Hematopoietic multipotent progenitor cell treated with erythropoietin and hydrocortisone succinate and interleukin-3 and kit ligand, for 8 days (in vitro differentiated cells): ENCODE measurements around the gene IGDCC3.

ENCODE experiments used
- DNase-seq: peaks from one replicate; pipeline ENCODE4 v3.0.0-alpha.2; 2015

The IGDCC3 gene

DNA sequence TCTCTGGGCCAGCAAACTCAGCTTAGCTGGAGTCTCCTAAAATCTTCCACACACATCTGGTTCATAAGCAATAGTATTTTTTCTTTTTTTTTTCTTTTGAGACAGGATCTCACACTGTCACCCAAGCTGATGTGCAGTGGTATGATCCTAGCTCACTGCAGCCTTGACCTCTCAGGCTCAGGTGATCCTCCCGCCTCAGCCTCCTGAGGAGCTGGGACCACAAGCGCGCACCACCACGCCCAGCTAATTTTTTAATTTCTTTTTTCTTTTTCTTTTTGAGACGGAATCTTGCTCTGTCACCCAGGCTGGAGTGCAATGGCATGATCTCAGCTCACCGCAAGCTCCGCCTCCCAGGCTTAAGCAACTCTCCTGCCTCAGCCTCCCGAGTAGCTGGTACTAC, 39.0 kb downstream of the IGDCC3 start:
- DNase-seq: no peak

- no peak for DNase-seq
Measured at GRCh38 chr15:65338366-65338765, 39.4 kb downstream of the IGDCC3 start.

DNA sequence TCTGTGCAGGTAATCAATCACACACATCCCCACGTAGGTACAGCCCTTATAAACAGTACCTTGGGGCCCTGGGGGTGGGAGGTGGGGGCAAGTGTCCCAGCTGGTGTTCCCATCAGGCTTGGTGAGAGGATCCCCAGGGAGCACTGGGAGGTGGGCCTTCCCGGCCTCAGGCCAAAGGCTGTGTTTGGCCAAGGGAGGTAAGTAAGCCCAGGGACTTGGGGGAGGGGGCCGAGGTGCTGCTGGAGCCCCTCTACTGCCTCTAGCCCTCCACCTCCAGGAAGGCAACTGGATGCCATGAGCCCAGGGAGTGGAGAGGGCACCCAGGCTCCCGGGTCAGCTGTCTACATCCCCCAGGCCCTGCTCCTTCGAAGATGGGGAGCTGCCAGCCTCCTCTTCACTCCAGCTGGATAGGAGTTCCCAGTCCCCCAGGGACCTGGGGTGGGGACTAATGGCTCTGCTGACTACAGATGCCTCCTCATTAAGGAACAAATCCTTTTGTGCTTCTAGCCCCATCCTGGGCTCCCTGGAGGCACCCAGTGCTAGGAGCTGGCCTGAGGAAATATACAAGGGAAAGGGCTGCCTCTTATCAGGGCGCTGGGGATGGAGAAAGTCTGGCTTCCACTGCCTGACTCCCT, 40.2 kb downstream of the IGDCC3 start:
- DNase-seq: no peak

DNA sequence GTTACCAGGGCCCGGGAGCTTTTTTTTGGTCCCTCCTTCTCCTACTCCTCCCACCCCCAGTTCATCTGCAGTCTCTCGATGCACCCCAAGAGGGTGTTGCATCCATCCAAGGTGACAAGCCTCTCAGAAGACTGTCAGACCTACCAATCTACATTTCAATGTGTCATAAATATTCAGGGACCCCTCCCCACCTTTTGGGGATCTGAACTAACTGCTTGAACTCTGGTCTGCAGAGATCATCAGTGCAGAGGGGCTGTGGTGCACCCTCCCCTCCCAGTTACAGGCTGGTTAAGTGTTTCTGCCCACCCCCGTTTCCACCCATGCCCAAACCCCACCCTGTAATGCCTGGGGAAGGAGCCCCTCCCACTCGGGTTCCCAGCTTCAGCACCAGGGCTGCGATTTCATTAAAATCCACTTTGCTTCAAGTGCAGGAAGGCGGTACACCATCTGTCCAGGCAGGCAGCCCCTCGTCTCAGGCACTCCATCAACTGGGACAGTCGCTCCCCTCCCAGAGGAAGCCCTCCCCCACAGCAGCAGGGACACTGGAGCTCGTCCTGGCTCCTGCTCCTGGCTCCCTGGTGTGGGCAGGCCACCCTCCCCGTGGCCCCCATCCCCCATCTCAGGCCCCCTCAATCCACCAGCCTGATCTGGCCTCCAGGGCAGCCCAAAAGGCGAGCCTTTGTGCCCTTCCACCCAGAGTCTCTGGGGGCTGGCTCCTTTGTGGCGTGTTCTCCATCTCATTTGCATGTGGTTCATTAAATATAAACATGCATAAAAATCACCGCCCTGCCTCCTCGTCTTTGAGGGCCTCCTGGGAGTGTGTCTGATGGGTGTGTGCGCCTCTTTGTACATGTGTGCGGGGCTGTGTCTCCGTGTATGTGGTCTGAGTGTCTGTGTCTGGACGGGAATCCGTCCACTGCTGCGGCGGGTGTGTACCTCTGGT, 41.0 kb downstream of the IGDCC3 start:
- DNase-seq: no peak

DNA sequence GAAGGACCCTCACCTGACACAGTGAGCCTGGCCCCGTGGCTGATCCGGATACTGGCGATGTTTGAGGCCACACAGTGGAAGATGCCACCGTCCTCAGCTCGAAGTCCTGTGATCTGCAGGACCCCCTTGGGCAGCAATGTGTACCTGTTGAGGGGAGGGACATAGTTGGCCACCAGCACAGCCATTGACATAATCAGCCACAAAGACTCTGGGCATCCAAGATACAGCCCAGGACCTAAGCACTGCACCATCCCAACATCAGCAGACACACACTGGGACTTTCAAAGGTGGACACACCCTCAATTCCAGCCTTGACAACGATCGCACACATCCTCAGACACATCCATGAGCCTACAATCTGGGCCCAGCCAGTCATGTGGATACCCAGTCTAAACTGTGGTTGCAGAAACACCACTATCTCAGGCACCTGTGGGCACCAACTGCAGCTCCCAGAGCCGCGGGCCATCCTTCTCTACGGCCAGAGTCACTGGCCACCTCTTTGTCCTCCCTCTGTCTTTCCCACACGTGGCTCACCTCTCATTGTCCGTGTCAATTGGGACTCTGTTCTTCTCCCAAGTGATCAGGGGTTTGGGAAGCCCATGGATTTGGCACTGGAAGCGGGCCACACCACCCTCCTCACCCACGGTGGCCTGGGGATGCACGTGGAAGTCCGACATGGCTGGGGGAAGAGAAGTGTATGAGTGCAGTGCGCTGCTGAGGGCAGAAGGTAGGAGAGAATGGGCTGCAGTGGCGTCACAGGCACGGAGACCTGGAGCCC, 42.3 kb downstream of the IGDCC3 start:
- no peak for DNase-seq

DNA sequence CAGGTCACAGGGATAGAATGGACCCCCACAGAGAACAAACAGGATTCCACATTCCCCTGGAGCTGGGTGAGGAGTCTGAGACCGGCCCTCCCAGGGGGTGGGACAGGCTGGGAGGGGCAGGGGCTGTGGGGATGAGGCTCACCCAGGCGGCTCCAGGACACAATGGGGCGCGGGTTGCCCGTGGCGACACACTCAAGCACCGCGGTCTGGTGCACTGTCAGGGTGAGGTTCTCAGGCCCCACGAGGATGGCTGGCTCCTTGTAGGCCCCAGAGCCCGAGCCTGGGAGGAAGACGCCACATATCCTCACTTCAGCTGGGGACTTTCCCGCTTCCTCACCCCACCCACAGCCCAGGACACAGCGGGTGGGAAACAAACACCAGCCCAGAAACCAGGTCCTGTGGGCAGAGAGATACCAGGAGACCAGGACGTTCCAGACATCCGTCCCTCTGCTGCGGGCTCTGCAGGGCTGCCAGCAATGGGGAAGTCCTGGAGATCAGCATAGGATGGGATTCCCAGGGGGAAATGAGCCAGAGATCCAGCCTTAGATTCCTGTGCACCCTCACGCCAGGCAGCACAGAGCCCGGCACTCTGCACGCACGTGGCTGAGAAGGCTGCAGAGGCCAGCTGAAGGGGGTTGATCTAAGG, 43.1 kb downstream of the IGDCC3 start:
- DNase-seq: no peak

DNA sequence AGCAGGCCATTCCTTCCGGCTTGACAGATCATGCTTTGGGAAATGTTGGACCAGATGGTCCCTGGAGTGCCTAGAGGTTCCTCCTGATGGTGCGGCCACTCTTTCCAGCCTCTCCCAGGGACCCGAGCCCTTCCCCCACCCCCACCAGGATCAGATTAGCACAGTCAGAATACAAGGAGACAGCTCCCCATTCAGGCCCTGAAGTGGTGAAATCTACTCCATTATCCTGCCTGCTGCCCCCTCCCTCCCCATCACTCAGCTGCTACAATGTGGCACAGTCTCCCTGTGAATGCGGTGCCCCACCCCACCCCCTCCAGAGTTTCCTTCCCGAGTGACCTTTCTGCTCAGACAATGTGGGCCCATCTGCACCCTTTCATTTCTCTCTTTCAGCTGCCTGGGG, 43.9 kb downstream of the IGDCC3 start:
- no peak for DNase-seq

- DNase-seq: no peak
Measured at GRCh38 chr15:65333148-65333820, 44.5 kb downstream of the IGDCC3 start.

DNA sequence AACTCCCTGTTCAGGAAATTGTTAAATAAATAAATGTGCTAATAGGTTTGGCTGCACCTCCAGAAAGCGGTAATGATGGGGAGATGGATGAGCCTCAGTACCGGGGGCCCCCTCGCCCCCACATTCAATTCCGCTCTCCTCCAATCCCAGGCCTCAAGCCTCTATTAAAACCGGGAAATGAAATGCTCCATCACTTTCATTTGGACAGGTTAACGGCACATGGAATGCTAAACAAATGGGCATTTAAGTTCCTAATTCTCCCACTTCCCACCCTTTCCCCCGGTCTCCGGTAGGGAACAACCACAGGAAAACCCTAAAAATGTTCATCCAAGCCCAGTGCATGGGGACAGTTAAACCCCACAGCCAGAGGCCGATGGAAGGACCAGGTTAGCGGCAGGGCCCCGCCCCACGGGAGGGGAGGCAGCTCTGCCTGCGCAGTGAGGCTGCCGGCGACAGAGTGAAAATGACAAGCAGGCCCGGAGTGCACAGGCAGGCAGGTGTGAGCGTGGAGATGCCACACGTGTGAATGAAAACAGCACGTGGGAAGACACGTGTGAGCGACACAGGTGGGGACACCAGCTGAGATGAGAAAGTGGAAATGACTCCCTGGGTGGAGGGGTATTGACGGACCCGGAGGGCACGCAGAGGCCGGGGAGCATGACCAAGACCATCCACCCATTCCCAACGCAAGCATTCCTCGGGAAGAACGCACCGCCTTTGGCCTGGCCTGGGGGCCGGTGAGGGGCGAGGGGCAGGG, 45.2 kb downstream of the IGDCC3 start:
- no peak for DNase-seq

- DNase-seq: no peak
Measured at GRCh38 chr15:65331811-65332210, 46.0 kb downstream of the IGDCC3 start.

DNA sequence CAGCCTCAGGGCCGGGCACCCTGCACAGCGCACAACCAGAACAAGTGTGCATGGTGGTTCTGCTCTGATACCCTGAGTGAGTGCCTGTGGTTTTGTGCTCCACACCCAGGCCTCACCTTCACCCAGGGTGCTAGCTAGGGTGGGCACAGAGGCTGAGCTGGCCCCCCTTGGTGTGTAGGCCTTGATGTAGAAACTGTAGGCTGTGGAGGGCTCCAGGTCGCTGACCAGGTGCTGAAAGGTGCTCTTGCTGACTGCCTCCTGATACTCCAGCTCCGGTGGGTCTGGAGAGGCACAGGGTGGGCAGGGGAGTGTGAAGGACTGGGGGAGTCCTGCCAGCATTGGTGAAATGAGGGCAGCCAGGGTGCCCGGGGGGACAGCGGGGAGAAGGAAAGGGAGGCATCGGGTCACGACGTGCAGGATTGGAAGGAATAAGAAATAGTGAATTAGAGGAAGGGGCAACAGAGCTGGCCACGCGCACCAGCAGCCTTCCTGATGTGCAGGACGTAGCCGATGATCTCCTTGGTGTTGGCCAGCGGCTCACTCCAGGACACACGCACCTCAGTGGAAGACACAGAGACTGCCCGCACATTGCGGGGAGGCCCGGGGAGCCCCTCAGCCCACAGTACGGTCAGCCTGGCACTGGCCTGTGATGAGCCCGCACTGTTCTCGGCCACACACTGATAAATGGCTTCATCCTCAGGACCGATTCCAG, 46.7 kb downstream of the IGDCC3 start:
- no peak for DNase-seq

GRCh38 chr15:65329984-65330735, 47.6 kb downstream of the IGDCC3 start:
- no peak for DNase-seq

DNA sequence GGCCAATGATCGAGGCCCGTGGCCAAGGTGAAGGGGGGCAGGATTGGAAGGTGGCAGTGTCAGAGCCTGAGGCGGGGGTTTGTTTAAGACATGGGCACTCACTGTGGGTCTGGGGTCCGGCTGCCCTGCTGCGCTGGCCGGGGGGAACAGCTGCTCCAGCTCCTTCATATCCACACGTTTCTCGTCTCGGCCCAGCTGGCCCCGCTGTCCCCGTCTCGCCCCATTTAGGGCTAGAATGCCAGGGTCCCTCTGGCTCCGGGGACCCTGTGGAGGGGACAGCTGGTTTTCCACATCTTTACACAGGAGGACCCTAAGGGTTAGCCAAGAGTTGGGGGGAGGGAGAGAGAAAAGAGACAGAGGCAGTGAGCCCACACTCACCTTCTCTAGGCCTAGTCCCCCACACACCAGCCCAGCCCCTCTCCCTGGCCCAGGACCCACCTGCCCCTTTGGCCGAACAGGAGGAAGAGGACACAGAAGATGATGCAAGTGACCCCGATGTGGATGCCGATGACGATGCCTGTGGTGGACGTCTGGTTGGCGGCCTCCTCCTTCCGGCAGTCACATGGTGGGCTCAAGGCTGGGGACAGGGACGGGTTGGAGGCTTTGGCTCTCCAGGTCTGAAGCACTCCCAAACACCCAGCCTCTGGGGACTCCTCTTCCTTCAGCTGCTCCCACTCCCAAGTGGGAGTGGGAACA, 48.4 kb downstream of the IGDCC3 start:
- DNase-seq: no peak

DNA sequence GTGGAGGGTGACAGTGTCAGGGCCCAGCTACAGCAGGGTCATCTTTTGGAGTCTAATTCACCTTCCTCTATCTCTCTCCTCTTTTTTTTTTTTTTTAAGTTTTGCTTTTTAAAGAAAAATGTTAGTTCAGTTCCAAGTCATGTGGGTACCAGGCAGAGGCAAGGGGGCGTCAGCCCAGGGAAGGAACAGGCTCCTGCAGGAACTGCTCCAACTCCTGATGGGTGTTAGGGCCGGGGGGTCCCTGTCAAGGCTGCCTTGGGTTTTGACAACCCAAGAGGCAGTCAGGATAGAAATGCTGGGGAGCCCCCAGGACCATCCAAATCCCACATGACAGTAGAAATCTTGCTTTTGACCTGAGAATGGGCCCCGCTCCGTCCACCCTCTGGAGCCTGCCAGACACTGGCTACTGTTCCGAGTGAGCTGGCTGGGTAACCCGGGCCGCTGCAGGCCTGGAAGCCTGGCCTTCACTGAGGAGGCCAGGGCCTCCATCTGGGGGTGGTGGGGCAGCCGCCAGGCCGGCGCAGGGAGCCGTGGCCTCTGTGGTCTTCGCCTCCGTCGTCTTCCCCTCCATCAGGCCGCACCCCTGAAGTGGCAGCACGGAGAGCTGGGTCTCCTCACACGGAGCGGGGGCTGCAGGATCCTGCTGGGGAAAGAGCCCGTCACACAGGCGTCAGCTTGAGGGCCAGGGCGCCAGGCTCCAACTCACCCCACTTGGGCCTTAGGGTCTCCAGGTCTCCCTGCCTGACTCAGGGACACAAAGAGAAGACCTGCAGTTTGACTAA, 49.1 kb downstream of the IGDCC3 start:
- no peak for DNase-seq

DNA sequence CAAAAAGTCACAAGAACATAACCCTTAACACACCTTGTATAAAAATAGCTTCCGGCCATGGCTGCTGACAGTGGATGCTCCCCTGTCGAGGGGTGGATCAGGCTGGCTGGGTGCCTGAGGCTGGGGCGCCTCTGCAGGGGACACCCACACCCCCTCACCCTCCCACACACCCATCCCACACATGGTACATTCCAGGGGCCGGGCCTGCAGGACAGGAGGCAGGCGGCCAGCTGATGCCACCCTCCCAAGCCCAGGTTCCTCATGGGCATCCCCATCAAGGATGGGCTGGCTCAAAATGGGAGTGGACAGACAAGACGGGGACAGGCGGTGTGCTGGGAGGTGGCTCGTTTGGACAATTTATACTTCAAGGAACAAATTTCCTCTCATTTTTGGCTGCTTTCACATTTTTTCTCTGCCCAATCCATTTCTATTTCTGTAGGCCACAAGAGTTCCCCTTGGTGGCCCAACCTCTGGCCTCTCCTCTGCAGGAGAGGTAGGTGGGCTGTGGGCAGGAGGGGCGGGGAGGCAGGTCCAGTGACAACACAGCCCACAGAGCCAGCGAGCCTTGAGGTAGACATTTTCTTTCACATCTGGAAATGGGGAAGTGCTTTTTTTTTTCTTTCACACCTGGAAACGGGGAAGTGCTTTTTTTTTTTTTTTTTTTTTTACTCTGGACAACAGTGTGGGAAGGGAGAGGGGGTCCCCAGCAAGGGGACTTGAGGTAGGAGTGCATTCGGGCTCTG, 50.0 kb downstream of the IGDCC3 start:
- no peak for DNase-seq

DNA sequence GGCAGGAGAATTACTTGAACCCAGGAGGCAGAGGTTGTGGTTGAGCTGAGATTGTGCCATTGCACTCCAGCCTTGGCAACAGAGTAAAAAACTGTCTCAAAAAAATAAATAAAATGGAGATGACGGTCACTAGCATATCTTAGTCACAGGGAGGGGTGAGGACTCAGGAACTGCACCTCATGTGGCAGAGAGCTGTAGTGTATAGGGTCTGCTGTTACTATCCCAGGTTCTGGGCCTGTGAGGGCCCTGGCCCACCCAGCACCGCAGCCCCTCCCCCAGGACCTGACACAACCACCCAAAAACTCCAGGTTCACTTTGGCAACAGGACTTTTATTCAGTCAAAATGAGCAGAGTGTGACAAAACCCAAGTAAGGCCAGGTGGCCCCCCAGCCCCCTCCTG, 51.0 kb downstream of the IGDCC3 start:
- DNase-seq: no peak

- DNase-seq: no peak
Measured at GRCh38 chr15:65326117-65326526, 51.7 kb downstream of the IGDCC3 start.

DNA sequence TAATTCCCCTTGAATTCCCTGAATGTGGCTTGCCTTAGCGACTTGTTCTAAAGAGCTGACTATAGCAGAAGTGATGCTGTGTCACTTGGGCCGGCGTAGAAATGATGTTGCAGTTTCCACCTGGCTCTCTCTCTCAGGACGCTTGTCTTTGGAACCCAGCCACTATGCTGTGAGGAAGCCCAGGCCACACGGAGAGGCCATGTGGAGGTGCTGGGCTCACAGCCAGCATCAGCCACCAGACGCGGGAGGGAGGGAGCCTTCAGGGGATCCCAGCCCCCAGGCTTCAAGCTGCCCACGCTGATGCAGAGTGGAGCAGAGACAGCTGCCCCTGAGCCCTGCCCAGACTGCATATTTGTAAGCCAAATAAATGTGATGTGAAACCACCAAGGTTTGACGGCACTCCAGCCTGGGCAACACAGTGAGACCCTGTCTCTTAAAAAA, 54.7 kb downstream of the IGDCC3 start:
- DNase-seq: peak; percentile 76
